Ishikawa (cell line): Measurements from ENCODE around the gene DOK7.

Source experiments
- EGR1 ChIP-seq: IDR thresholded peaks from 2 replicates; pipeline ENCODE4 v1.6.1; 2012
- EP300 ChIP-seq: IDR thresholded peaks from 2 replicates; pipeline ENCODE4 v1.6.1; 2012; ENCODE audit warnings: borderline replicate concordance
- NFIC ChIP-seq: IDR thresholded peaks from 2 replicates; pipeline ENCODE4 v1.6.1; 2012
- TCF12 ChIP-seq: IDR thresholded peaks from 2 replicates; pipeline ENCODE4 v1.6.1; 2012; ENCODE audit warnings: low read depth
- TF ChIP-seq, protein P1 (sequence below): IDR thresholded peaks from 2 replicates; pipeline ENCODE4 v1.6.1; 2012; ENCODE audit warnings: low read depth, mild to moderate bottlenecking

- TF ChIP-seq, protein P1, sequence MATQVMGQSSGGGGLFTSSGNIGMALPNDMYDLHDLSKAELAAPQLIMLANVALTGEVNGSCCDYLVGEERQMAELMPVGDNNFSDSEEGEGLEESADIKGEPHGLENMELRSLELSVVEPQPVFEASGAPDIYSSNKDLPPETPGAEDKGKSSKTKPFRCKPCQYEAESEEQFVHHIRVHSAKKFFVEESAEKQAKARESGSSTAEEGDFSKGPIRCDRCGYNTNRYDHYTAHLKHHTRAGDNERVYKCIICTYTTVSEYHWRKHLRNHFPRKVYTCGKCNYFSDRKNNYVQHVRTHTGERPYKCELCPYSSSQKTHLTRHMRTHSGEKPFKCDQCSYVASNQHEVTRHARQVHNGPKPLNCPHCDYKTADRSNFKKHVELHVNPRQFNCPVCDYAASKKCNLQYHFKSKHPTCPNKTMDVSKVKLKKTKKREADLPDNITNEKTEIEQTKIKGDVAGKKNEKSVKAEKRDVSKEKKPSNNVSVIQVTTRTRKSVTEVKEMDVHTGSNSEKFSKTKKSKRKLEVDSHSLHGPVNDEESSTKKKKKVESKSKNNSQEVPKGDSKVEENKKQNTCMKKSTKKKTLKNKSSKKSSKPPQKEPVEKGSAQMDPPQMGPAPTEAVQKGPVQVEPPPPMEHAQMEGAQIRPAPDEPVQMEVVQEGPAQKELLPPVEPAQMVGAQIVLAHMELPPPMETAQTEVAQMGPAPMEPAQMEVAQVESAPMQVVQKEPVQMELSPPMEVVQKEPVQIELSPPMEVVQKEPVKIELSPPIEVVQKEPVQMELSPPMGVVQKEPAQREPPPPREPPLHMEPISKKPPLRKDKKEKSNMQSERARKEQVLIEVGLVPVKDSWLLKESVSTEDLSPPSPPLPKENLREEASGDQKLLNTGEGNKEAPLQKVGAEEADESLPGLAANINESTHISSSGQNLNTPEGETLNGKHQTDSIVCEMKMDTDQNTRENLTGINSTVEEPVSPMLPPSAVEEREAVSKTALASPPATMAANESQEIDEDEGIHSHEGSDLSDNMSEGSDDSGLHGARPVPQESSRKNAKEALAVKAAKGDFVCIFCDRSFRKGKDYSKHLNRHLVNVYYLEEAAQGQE: no peak
- TF ChIP-seq TCF12 (no peak), NFIC (no peak), EP300 (no peak), EGR1 (no peak)
Measured at GRCh38 chr4:3473181-3473950, 10.3 kb downstream of the DOK7 start.
